GM12872 (cell line): Measurements from ENCODE around the gene MDH2.

Experiments
- CTCF ChIP-seq: IDR thresholded peaks from 3 replicates; pipeline ENCODE4 v1.5.1; 2011; ENCODE audit warnings: low read depth, mild to moderate bottlenecking, low read length, moderate library complexity; ENCODE audit not compliant: insufficient read depth

MDH2 gene

GRCh38 chr7:76037310-76037709 lies 10.6 kb upstream of the MDH2 start:
- TF ChIP-seq CTCF: no peak

- no peak for TF ChIP-seq CTCF
Measured at GRCh38 chr7:76040126-76040525, 7.8 kb upstream of the MDH2 start.

- TF ChIP-seq CTCF: no peak
Measured at GRCh38 chr7:76044375-76044865, 3.5 kb upstream of the MDH2 start.

DNA sequence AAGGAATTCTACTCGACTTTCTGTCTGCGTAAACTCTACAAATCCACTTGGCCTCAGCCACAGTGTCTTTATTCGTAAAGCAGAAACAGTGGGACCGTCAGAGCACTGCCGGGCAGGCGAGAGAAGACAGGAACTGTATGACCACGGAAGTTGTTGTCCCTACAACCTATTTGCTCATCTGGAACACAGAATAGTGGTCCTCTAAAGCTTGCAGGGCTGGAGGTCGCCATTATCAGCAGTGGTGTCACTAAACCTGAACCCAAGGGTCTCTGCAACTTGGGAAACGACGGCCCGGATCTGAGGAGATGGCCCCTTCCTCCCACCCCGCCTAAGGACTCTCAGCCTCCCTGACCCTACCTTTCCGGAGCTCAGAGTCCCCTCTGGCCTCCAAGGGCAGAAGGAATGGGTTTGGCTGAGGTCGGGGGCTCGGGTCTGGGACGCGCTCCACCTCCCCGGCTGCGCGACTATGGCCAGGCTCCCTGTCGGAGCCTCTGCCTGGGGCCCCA lies 548 bp upstream of the MDH2 start:
- TF ChIP-seq CTCF: no peak

DNA sequence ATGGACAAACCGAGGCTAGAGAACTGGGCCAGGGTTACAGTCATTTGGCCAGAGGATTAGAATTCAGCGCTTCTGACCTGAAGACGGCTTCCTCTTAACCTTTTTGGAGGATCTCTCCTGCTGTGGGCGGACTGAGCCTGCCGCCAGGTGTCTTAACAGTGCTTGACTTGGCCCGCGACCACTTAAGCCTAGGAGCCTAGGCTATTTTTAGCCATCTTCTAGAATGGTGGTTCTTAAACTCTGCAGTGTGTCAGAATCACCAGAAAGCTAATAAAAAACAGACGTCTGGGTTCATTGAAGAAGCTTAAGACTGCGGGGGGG lies 722 bp downstream of the MDH2 start:
- no peak for TF ChIP-seq CTCF

DNA sequence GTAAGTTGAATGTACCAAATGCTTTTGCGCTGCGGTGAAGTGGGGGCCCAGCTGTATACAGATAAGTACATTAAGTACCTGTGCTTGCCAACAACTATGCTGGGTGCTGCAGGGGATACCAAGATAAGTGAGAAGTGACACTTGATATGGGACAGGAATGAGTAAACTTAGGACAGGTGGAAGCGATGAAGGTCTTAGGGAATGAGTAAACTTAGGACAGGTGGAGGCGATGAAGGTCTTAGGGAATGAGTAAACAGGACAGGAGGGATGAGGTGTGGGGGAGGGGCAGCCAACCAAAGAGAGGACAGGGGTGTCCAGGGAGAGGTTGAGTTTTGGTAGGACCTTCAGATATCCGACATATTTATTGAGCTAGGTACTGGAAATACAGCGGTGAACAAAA lies 1.4 kb downstream of the MDH2 start:
- no peak for TF ChIP-seq CTCF

- no peak for TF ChIP-seq CTCF
Measured at GRCh38 chr7:76050545-76050944, 2.6 kb downstream of the MDH2 start.

GRCh38 chr7:76051840-76052239 lies 3.9 kb downstream of the MDH2 start:
- TF ChIP-seq CTCF: no peak
